NCI-H2196 (cell line): ENCODE data around the gene KCND2.

Source experiments
- DNase-seq: peaks from one replicate; lab custom pipeline; 2025; ENCODE audit not compliant: unreplicated experiment; lab: John Stamatoyannopoulos, UW

The KCND2 gene

DNA sequence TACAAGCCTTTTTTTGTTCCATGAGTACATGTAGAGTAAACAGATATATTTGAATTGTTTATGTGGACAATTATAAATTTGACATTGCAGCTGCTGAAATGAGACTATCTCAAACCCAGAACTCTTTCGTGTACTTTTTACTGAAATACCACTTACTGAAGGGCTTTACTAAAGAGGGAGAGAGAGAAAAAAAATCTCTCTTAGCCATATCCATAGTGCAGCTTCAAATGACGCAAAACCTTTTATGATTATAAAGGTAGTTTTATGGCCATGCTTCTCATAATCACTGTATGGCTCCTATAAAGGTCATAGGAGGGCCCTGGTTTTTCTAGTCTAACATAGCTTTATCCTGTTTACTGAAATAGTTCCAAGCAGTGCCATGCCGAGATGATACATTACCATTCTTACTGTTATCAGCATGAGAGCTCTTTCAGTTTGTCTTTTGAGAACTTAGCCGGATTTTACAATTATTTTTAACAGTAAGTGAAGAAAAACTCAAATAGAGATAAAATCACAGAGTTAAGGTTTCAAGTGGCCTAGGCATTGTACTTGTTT is 35.1 kb downstream of the KCND2 start:
- DNase-seq: no peak

DNA sequence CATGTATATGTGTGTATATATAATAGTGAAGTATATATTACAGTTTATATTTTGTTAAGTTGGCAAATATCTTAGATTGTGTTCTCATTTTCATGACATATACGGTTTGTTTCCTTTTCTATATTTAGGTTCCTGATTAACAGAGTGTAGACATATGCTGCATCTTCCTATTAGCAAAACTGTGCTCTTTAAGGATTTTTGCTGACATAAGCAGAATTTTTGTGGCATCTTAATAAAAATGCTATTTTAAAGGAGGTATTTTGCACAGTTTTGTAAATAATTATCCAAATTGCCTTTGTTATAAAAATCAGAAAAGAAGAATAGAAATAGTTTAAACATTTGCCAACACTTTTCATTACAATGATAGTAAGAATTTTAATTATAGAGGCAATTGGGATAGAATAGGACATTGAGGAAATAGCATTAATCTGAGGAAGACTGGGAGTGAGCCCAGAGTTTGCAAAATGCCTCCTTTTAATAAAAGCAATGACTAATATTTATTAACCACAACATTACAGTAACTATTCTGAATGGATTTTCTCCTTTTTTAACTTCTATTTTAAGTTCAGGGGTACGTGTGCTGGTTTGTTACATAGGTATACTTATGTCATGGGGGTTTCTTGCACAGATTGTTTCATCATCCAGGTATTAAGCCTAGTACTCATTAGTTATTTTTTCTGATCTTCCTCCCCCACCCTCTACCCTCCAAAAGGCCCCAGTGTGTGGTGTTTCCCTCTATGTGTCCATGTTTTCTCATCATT is 38.2 kb downstream of the KCND2 start:
- no peak for DNase-seq

DNA sequence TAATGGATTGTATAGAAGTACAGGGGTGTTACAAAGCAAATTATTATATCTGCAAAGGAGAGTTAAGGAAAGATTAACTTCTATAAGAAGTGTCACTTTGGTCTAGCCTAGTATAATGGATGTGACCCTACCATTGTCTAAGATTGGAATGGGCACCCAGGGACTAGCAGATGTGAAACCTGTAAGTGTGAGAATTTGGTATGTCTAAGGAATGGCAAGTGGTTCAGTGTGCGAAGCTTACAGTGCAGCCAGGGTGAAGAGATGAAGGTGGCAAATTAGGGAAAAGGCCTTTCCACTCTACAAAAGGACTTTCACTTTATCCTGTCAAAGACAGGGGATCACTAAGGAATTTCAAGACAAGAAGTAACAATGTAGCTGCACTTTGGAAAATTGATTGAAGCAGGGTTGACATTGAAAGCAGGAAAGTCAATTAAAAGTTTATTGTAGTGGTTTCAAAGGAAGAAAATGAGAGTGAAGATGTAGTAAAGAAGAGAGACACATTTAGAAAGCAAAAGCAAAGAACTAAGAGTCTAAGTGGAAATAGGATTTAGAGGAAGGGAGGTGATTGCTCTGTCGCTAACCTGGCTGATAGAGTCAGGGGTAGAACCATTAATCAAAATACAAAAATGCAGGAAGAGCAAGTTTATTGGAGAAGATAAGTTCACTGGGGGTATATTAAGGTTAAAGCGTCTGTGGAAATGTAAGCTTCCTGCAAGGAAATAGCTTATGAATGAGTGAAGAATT is 47.4 kb downstream of the KCND2 start:
- DNase-seq: no peak

DNA sequence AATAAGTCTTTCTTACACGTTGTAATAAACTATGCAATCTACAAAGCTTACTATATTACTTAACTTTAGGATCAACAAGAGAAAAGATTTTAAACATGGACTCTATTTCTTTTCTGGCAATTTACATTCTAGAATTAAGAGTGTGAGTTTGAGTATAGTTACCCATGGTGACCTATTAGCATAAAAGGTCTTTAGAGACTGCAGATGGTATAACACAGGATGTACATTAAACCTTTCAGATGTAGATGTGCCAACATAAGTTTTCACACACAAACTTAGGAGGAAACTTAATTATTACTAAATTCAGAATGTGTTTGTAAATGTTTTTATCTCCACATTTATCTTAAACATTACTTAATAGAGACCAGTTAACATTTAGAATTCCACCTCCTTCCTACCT is 54.1 kb downstream of the KCND2 start:
- no peak for DNase-seq

DNA sequence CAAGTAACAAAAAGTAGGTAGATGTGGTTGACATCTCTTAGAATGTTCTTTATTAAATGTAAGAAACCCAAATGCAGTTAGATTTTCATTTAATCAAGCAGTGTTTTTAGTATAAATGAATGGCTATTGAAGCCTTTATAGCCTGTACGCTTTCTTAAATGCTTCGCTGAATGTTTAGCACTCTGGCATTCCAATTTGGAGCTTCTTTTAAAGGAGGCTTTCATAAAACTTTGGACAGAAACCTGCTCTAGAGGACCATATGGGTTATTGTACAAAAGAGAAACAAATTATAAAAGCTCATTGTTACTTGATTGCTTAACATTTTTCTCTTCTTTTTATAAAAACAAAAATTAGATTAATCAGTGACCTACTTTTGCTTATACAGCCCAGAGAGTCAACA is 59.5 kb downstream of the KCND2 start:
- DNase-seq: no peak

DNA sequence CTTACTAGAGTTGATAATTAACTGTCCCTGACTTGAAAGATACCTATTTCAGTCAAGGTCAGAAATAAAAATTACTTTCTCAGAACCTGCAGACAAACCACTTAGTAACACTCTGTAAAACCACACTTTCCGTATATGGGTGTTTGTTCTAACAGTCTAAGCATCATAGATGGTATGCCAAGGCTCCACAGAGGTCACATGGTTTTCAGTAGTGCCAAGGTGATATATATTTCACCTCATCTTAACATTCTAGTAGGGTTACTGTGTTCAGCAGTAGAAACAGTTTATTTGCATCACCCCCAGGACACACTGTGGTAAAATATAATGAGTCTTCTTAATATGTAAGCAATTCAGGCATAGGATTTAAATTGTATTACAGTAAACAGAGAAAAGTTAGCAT is 61.5 kb downstream of the KCND2 start:
- no peak for DNase-seq

DNA sequence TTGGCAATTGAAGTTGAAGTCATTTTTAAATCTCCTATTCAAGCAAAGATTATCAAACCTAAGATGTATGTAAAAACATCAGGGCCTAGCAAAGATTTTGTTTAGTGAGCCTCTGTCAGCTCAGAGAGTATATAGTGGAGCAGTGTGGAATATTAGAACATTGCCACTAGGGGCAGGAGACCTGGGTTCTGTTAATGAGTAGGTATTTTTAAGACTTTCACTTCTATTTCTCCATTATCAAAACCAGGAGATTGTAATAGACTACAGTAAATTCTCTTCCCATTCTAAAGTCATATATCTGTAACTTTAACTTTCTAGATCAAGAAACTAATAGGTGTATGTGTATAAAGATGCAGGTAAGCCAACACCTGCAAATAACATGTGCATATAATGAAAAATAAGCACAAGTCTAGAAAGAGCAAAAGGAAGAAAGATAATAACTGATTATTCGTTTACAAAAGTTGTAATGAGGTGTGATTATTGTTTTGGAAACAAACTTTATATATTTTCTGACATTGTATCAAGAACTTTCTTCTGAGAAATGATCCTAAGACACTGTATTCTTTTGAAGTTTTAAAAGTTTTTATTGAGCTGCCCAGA is 64.4 kb downstream of the KCND2 start:
- DNase-seq: no peak

DNA sequence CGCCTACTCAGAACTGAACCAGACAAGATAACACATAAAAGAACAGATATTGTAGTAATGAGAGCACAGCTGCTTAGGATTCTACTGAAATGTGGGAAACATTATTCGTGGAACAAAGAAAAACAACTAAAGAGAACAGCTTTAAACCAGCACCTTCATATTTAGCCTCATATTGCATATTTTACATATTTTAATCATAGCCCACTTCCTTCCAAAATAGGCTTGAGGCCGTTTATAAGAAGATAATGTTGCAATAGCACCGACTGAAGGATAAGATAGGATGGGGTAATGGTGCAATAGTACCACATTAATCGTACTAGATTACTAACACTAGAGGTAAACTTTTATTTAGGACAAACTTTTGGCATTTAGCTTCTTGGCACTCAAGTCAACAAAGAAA is 71.3 kb downstream of the KCND2 start:
- no peak for DNase-seq

DNA sequence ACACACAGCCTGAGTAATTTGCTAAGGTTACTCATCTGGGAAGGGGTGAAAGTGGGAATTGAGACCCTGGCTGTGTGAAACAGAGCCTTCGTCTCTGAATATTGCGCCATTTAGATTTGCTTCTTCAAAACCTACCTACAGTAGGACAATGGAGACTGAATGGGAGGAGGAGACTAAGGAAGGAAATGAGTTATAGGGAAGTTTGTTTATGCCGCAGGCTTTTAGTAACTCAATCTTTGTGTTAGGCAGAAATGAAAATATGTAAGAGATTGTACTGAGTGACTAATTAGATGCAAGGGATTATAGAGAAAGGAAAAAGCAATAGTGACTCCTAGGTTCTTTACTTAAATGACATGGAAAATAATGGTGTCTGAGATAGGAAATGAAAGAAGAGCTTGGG is 80.2 kb downstream of the KCND2 start:
- DNase-seq: no peak

DNA sequence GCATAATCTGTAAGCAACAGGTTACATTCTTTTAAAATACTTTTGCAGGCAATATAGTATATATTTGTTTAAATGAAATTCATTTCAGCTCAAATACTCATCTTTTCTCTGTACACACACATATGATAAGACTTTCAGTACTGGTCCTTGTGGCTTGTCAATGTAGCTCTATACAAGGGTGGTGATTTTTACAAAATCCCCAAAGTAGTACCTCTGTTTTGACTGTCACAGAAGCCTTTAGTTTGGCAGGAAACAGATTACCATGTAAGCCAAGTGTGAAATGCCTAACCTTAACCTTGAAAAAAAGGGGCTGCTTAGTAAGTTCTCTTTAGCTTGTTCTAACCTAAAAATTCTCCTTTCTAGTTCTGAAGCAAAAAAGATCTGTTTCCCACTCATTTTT is 87.9 kb downstream of the KCND2 start:
- DNase-seq: no peak

DNA sequence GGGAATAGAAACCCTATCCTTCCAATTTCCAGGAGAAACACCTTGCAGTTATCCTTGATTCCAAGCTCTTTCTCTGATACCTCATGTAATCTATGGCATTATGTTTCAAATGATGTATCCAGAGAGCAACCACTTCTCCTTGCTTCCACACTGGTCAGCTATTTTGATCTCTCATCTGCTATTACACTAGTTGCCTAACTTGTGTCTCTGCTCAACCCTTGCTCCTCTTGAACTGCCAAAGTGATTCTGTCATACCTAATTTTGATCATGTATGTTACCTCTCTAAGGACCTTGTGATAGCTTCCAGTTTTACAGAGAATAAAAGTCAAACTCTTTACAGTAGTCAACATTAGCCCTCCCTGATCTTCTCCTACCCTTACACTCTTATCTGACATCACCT is 90.4 kb downstream of the KCND2 start:
- no peak for DNase-seq

DNA sequence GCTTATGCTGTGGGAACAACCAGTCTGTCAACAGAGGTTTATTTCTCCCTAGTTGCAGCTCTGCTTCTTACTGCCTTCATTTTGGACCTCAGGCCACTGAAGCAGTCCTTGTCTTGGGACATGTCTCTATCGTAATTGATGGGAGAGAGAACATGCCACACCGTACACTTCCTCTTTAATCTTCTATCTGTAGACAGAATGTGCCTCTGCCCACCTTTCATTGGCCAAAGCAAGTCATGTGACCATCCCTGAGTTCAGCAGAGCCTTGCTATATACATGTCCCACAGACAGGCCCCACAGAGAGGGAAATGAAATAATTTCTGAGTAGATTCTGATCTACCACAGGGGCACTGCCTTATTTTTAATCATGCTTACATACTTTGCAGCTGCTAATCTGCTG is 98.0 kb downstream of the KCND2 start:
- no peak for DNase-seq

DNA sequence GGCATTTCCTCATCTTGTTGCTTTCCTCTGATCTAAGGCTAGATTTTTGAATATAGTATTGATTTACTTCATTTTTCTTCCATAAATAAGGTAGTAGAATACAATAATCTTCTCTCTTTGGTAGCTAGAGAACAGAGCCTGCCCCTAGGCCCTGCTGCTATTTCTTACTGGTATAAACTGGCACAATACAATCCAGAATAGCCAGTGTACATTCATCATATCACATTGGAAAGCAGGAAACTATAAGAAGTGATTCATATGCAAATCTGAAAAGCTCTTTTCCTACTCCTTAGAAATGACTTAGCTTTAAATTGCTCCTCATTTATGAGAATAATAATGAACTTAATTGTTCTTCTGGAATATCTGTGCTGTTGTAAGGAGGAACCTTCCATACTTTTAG is 100.2 kb downstream of the KCND2 start:
- no peak for DNase-seq

DNA sequence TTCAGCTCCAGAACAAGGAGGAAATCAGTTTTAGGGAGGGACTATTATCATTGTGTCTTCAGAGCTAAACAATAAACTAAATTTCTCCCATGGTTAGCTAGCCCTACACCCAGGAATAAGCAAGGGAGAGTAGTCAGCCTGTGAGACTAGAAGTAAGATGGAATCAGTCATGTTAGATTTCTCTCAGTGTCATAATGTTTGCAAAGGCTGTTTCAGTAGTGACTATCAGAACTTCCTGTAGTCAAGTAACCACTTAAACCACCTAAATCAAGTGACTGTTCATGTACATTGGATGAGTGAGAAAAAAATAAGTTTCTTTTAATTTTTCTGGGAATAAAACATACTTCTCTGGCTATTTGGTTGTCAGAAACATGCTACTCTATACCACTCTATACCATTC is 121.6 kb downstream of the KCND2 start:
- DNase-seq: no peak

DNA sequence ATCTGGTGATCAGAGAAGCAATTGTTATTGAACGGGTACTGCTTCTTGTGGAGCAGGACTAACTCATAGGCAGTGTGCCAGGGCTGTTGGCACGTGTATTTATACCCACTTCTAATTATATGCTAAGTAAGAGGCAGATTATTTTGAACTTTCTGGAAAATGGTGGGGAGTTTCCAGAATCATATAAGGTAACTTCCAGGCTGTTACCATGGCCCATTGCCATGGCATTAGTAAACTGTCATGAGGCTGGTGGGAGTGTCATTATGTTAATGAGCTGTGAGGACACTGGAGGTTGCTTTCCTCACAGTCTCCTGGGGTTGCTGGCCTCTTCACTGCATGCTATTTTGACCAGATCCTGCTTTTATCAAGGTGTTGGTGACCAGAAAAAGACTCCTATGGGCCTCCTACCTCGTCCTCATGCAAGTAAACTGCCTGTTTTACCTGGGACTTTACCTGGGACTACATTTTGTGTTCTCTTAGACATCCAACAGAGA is 122.6 kb downstream of the KCND2 start:
- no peak for DNase-seq

DNA sequence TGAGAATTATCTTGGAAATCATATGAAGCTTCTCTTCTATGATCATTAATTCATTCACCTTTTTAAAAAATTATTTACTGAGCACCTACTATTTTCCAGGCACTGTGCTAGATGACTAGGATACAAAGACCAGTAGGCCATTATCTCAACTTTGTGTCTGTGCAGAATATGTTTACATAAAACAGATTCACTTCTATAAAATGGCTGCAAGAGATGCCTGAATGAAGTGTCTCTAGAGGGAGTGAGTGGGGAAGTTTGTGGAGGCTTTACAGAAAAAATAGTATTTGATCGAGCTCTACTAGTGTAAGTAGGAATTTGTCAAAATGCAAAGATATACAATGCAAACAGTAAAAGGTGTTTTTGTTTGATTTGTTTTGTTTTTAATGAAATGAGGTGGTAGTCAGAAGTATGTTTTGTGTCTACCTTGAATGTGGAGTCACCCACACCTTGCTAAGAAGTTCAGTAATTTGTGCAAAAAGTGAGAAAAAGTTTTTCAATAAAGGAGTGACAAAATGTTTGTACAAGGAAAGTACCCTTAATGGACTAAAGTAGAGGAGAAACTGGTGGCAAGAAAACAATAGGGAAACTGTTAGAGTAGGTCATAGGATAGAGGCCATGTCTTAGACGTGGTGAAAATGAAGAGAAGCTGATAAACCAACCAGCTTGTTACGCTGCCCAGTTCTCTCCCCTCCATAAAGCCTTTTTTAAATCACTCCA is 125.5 kb downstream of the KCND2 start:
- no peak for DNase-seq

DNA sequence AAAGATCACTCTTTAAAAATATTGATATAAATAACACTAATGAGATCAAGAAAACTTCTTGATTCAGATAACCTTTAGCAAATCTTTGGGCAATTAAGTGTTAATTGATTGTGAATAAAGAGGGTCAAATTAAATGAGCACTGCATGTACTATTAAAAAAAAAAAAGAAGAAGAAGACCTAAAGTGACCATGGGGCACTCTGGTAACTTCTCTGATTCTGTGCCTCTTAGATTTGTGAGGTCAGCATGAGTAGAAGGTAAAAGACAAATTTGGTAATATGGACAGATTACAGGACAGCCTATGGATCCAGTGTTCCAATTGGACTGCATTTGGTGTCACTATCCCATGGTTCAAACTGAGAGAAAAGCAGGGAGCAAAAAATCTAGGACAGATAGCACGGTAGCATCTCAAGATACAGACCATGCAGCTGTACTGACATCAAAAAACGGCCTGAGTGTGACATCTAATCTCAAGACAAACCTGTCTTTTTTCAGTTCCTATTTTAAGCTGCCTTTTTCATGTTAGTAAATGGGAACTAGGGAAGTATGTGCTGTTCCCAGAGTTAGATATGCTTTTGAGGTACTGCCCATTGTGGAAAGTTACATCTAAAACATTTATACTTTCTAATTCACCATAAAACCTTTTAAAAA is 128.0 kb downstream of the KCND2 start:
- no peak for DNase-seq

DNA sequence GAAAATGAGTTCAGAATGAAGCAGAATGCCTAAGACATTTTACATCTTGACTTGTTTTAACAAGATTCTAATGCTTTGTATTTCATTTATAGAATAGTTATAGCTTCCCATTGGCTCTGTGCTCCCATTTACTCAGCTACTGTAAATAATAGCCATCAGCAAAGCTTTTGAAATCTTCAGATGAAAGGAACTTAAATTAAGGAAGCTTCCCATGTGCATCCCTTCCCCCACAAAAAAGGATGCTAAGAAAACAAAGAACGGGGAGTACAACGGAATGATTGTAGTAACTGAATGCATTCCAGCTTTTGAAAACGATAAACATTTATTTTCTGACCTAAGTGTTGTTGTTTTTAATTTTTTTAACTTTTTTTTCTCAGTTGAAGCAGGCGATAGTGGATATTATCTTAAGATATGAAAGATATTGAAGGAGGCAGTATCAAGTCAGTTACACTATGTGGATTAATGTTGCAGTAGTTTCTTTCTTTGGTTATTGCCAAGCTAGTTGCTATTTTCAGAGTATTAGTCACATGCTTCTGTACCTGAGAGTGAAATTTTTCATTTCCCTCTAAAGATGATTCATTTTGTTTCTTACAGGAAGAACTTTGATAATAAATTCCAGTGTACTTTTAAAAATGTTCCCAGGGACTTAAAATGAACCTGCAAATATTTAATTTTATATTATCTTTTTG is 129.2 kb downstream of the KCND2 start:
- no peak for DNase-seq

DNA sequence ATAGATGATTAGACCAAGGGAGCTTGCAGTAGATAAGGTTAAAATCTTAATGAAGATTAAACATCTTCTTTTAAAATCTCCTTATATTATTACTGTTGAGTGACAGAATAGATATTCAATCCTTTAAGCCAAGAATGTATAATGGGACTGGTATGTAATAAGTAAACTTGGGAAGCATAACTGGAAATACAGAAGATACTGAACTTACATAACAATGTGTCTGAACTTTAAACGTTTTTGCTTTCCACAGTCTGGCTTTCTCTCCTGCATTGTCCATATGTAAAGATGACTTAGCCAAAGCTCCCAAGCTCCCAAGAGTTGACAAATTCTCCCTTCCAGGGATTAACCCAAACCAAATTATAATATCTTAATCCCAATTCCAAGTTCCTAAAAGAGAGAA is 129.8 kb downstream of the KCND2 start:
- no peak for DNase-seq

DNA sequence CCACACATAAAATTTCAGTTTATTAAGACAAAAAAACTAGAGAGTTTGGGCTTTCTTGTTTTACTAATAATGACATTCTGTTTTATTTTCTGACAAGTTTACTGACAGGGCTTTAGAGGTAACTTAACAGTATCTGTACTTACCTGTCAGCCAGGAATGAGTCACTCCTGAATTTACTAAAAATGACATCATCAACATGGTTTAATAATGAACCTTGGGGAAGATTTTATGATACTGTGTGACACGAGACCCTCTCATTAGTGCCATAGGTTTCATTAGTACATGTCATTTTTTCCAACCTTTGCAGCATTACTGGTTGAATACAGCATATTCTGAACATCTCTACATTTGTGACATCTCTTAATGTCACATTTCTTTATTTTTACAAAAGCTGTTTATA is 131.1 kb downstream of the KCND2 start:
- no peak for DNase-seq
